Mucosa of stomach (tissue), 1 donor: ENCODE data around the gene AGBL1.

Experiments used
- H3K27me3 ChIP-seq: one replicate; pipeline ENCODE4 v1.7.0; 2013; ENCODE audit warnings: mild to moderate bottlenecking, low read length; ENCODE audit not compliant: control insufficient read depth, insufficient read depth
- H3K36me3 ChIP-seq: one replicate; pipeline ENCODE4 v1.7.0; 2013; ENCODE audit warnings: low read length; ENCODE audit not compliant: control insufficient read depth, insufficient read depth
- H3K4me1 ChIP-seq: one replicate; pipeline ENCODE4 v1.7.0; 2013; ENCODE audit warnings: mild to moderate bottlenecking, low read length; ENCODE audit not compliant: control insufficient read depth, insufficient read depth
- H3K4me3 ChIP-seq: one replicate; pipeline ENCODE4 v1.7.0; 2013; ENCODE audit warnings: low read length
- H3K9ac ChIP-seq: one replicate; pipeline ENCODE4 v1.7.0; 2013; ENCODE audit warnings: mild to moderate bottlenecking, low read length, moderate library complexity
- H3K9me3 ChIP-seq: one replicate; pipeline ENCODE4 v1.7.0; 2013; ENCODE audit warnings: mild to moderate bottlenecking, low read length, moderate library complexity; ENCODE audit not compliant: control insufficient read depth
- donor health status: Pancreatic carcinoma.

Gene AGBL1

DNA sequence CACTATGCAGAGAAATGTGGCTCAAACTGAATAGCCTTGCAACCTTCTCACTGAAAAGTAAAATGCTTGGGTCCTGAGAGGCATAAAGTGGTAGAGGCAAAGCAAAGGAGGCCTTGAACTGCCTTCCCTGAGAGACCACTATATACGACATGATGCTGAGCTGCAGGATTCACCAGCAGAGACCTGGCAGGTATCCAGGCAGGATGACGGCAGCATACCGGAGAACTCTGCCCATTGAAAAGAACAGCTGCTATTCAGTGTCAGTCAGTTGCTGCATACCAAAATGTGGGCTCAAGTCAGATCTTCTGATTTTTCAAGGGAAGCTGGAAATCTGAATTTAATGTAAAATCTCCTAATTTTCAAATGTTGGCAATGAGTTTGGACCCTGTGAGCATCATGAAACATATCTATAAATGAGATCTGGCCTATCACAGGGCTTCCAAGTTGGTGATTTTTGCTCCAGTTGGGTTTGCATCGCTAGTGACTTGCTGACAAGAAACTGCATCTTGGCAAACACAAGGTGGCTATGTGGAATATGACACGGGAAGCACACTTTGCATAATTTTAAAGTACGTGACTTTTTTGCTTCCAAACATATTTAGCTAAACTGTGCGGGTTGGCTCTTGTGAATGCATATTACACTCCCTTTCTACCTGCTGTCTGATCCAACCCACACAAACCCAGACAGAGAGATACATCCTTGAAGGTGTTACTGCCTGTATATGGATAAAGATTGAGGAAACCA lies 529.0 kb downstream of the AGBL1 start:
- Histone ChIP-seq H3K9me3 (no peaks in the 10 kb centered on the region), H3K27me3 (no peaks in the 10 kb centered on the region), H3K4me3 (no peak overlapping the region), H3K4me1 (no peaks in the 10 kb centered on the region), H3K9ac (no peak overlapping the region), H3K36me3 (no peaks in the 10 kb centered on the region)

DNA sequence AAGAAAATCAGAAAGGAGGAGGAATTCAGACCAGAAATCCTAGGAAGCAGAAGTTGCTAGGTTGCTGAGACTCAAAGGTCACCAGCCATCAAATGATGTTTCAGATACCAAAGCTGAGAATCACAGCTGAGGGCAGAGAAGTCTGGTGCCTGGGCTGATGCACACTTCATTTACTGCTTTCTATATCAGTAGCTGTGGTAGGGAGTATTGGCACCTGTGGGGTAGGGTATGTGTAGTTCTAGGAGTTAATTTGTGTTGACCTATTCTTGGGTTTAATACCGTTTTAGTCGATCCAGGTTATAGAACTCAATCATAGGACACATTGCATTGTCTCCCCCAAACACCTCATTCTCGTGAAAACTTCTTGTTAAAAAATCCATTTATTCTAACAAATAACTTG lies 529.6 kb downstream of the AGBL1 start:
- Histone ChIP-seq H3K9ac (no peak overlapping the region), H3K4me3 (no peak overlapping the region), H3K4me1 (no peaks in the 10 kb centered on the region), H3K36me3 (no peaks in the 10 kb centered on the region), H3K27me3 (no peaks in the 10 kb centered on the region), H3K9me3 (no peaks in the 10 kb centered on the region)

GRCh38 chr15:86610038-86610437 lies 530.4 kb downstream of the AGBL1 start:
- no peaks in the 10 kb centered on the region for H3K4me1 ChIP-seq
- no peaks in the 10 kb centered on the region for H3K27me3 ChIP-seq
- no peak overlapping the region for H3K9ac ChIP-seq
- H3K36me3 ChIP-seq, result no peaks in the 10 kb centered on the region
- H3K4me3 ChIP-seq, result no peak overlapping the region
- H3K9me3 ChIP-seq, result no peaks in the 10 kb centered on the region

DNA sequence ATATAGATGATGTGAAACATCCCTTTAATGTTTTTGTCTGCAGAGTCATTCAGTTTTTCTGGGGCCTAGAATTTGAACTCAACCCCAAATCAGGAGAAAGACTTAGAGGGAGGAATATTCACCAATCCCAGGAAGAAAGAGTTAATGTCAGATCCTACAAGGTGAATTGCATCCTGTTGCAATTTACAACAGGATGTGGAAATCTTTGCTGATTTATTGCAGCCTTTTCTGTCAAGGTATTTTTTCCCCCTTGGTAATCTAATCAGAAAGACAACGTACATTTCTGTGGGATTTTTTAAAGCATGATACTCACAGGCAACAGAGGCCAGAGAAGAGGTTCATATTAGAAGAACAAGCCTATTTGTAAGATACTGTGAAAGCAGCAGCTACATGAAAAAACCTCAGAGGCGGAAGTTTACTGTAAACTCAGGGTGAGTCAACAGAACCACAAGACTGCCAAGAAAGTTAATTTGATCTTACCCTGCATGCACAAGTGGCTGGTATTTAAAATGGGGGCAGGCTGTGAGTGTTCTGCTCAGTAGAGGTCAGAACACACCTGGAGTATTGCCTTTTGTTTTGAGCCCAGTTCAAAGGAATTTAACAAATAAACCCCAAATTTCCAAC lies 531.9 kb downstream of the AGBL1 start:
- Histone ChIP-seq H3K36me3 (no peaks in the 10 kb centered on the region), H3K9me3 (no peaks in the 10 kb centered on the region), H3K27me3 (no peaks in the 10 kb centered on the region), H3K4me1 (no peaks in the 10 kb centered on the region), H3K9ac (no peak overlapping the region), H3K4me3 (no peak overlapping the region)

GRCh38 chr15:86615411-86615810 lies 535.7 kb downstream of the AGBL1 start:
- Histone ChIP-seq H3K36me3 (no peaks in the 10 kb centered on the region), H3K4me1 (no peaks in the 10 kb centered on the region), H3K9ac (no peak overlapping the region)

GRCh38 chr15:86615816-86616215 lies 536.1 kb downstream of the AGBL1 start:
- Histone ChIP-seq H3K36me3 (no peaks in the 10 kb centered on the region), H3K9ac (no peak overlapping the region), H3K27me3 (no peaks in the 10 kb centered on the region), H3K9me3 (no peaks in the 10 kb centered on the region), H3K4me1 (no peaks in the 10 kb centered on the region), H3K4me3 (no peak overlapping the region)

More at GRCh38 chr15:86615411-86615810, 535.7 kb downstream of the AGBL1 start:
- no peaks in the 10 kb centered on the region for H3K9me3 ChIP-seq
- H3K4me3 ChIP-seq, result no peak overlapping the region
- H3K27me3 ChIP-seq, result no peaks in the 10 kb centered on the region

GRCh38 chr15:86616771-86617170 lies 537.1 kb downstream of the AGBL1 start:
- Histone ChIP-seq H3K4me1 (no peaks in the 10 kb centered on the region), H3K27me3 (no peaks in the 10 kb centered on the region), H3K36me3 (no peaks in the 10 kb centered on the region), H3K9ac (no peak overlapping the region), H3K9me3 (no peaks in the 10 kb centered on the region), H3K4me3 (no peak overlapping the region)

GRCh38 chr15:86620157-86620556 lies 540.5 kb downstream of the AGBL1 start:
- H3K9me3 ChIP-seq, result no peaks in the 10 kb centered on the region
- H3K36me3 ChIP-seq, result no peaks in the 10 kb centered on the region
- no peaks in the 10 kb centered on the region for H3K27me3 ChIP-seq
- H3K4me1 ChIP-seq, result no peaks in the 10 kb centered on the region
- H3K9ac ChIP-seq, result no peak overlapping the region
- no peak overlapping the region for H3K4me3 ChIP-seq

DNA sequence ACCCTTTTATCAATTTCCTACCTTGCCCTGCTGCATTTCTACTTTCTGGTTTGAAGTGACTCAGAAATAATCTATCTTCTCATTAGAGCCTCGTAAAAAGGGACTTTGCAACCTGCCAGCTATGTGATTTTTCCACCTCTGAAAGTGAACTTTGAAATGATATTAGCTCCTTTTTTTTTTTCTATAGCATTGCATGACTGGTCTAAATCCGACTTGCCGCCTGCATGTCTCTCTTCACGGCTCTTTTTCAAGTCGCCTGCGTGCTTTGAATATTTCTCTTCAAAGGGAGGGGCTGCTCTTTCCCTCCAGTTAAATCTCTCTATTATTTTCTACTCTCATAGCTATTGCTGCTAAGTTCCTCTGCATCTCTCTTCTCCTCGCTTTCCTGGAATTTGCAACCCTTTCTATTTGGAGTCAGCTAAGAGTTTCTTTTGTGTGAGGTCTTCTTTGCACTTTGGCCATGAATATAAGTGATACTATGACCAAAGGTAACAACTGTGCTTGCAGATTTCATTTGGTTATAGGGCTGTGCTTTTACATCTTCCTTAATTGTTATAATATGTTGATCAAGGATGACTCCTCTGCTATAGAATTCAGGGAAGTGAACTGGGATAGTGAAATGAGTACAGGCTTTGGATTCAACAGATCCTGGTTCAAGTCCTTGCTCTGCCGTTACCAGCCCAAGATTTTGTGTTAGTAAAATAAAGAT lies 541.1 kb downstream of the AGBL1 start:
- Histone ChIP-seq H3K4me1 (no peaks in the 10 kb centered on the region), H3K9ac (no peak overlapping the region), H3K27me3 (no peaks in the 10 kb centered on the region), H3K9me3 (no peaks in the 10 kb centered on the region), H3K4me3 (no peak overlapping the region), H3K36me3 (no peaks in the 10 kb centered on the region)

GRCh38 chr15:86623236-86623635 lies 543.6 kb downstream of the AGBL1 start:
- Histone ChIP-seq H3K4me3 (no peak overlapping the region), H3K4me1 (no peaks in the 10 kb centered on the region), H3K9me3 (no peaks in the 10 kb centered on the region), H3K9ac (no peak overlapping the region), H3K27me3 (no peaks in the 10 kb centered on the region), H3K36me3 (no peaks in the 10 kb centered on the region)

- H3K9me3 ChIP-seq, result no peaks in the 10 kb centered on the region
- H3K4me1 ChIP-seq, result no peaks in the 10 kb centered on the region
- no peak overlapping the region for H3K9ac ChIP-seq
- H3K4me3 ChIP-seq, result no peak overlapping the region
- H3K27me3 ChIP-seq, result no peaks in the 10 kb centered on the region
- no peaks in the 10 kb centered on the region for H3K36me3 ChIP-seq
Measured at GRCh38 chr15:86624261-86625036, 544.8 kb downstream of the AGBL1 start.
